Prostate gland (tissue), 2 donors: ENCODE data around the gene SPDYE5. TPM values are rescaled to one million over a fixed set of nuclear protein-coding genes. Genes with fewer than 3 reads are reported as not detected.
A peak's percentile ranks its signal among the peaks of the same experiment; 100 is the strongest.
"Not testable (repeated sequence)": the region's sequence is repeated elsewhere in the genome, so short reads cannot be mapped to it uniquely, and the experiment has no call there.

ENCODE experiments used
- DNase-seq: peaks from one replicate; pipeline ENCODE4 v3.0.0-alpha.2; 2019; ENCODE audit warnings: low spot score
- H3K27ac ChIP-seq, 2 donors: fragments of 200-600 bp; sonication (generic); 2 replicates each; pipeline ENCODE4 v1.5.1; 2017 to 2019
- H3K27me3 ChIP-seq: fragments of 200-600 bp; sonication (generic); replicated peaks from 2 replicates; pipeline ENCODE4 v1.5.1; 2019; ENCODE audit not compliant: insufficient read depth
- H3K36me3 ChIP-seq, 2 donors: fragments of 200-600 bp; sonication (generic); 1 replicate in 1 of 2; 2 replicates in 1 of 2; pipeline versions ENCODE4 v1.5.1 to v1.8.1; 2017 to 2019
- H3K4me1 ChIP-seq: fragments of 200-600 bp; sonication (generic); replicated peaks from 2 replicates; pipeline ENCODE4 v1.5.1; 2019
- H3K4me3 ChIP-seq, 2 donors: fragments of 200-600 bp; sonication (generic); 2 replicates each; pipeline ENCODE4 v1.5.1; 2017 to 2019
- H3K9me3 ChIP-seq: fragments of 200-600 bp; sonication (generic); 2 replicates; pipeline ENCODE4 v1.5.1; 2017
- POLR2A ChIP-seq: fragments of 450-650 bp; IDR thresholded peaks from one replicate; pipeline ENCODE4 v1.6.1; 2016; ENCODE audit warnings: antibody characterized with exemption, mild to moderate bottlenecking
- WGBS: methylation state at CpG from one replicate; pipeline ENCODE4 v1.1.5; 2018; 5-methylcytosine and 5-hydroxymethylcytosine counted together
- intact Hi-C: fragments of 100-400 bp; cut with DNase I; formaldehyde crosslinking; loops from one replicate; pipeline ENCODE4 v1.14.2; 2022
- total RNA-seq, 2 donors: library from RNA; depleted of rRNA; stranded (reverse); fragments of >200 nt; gene quantifications; one replicate each; pipeline ENCODE4 v1.1.0, GENCODE V29; 2016
- TF ChIP-seq, protein P1 (sequence below), 4 experiments: fragments of 200-600 bp in 2 of 4; fragments of 450-650 bp in 2 of 4; sonication (generic) in 2 of 4; IDR thresholded peaks; 1 replicate in 3 of 4; 2 replicates in 1 of 4; pipeline ENCODE4 v1.5.1; 2016 to 2019; ENCODE audit warnings: antibody characterized with exemption in 4 of 4, mild to moderate bottlenecking in 2 of 4, moderate library complexity in 2 of 4

SPDYE5 gene
- 1 to 10 TPM in 1 of 2 donors, not detected in 1; 1.5 TPM for total RNA-seq

DNA sequence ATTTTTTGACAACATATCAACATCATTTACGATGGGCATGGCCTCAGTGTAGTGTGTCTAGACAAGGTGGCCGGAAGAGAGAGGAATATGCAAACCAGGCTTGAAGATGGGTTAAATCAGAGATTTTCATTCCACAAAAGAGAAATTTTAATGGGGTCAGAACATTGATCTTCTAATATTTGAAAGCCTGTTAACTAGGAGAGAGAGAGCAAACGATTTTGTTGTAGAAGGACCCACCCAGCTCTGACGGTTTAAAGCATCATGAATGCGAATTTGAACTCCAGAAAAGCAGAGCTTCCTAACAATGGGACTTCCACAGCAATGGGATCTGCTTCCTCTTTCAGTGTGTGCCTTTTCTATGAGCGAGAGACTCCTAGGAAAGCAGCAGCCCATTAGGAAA lies at the start of gene SPDYE5:
TSS of gene SPDYE5 (plus strand) at position 301 of the 400 bp plus-strand sequence. CDS start 1,728 bp downstream, outside the sequence.
- H3K9me3 ChIP-seq, intact Hi-C loops, H3K27me3 ChIP-seq, H3K27ac ChIP-seq, H3K36me3 ChIP-seq, H3K4me1 ChIP-seq, H3K4me3 ChIP-seq, DNase-seq: not testable (repeated sequence)
- WGBS = 78% methylated on average over 6 of the region's 6 CpGs

- DNase-seq, intact Hi-C loops, H3K9me3 ChIP-seq, H3K27me3 ChIP-seq, H3K4me1 ChIP-seq: not testable (repeated sequence)
- Histone ChIP-seq H3K27ac (peak overlapping the region; percentile 65 to 78), H3K36me3 (peaks cover 5 to 12% of the 10 kb centered on the region in 2 donors), H3K4me3 (peak overlapping the region; percentile 44 to 49)
- TF ChIP-seq POLR2A = peak; percentile 53
- TF ChIP-seq, protein P1, sequence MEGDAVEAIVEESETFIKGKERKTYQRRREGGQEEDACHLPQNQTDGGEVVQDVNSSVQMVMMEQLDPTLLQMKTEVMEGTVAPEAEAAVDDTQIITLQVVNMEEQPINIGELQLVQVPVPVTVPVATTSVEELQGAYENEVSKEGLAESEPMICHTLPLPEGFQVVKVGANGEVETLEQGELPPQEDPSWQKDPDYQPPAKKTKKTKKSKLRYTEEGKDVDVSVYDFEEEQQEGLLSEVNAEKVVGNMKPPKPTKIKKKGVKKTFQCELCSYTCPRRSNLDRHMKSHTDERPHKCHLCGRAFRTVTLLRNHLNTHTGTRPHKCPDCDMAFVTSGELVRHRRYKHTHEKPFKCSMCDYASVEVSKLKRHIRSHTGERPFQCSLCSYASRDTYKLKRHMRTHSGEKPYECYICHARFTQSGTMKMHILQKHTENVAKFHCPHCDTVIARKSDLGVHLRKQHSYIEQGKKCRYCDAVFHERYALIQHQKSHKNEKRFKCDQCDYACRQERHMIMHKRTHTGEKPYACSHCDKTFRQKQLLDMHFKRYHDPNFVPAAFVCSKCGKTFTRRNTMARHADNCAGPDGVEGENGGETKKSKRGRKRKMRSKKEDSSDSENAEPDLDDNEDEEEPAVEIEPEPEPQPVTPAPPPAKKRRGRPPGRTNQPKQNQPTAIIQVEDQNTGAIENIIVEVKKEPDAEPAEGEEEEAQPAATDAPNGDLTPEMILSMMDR (IDR thresholded peaks at IDR 0.05) = peak in 1 of 4 experiments; percentile 15
- WGBS = 0% methylated on average over 1 of the region's 76 CpGs
Measured at GRCh38 chr7:75442465-75443111, 49.5 kb upstream of the SPDYE5 start.

DNA sequence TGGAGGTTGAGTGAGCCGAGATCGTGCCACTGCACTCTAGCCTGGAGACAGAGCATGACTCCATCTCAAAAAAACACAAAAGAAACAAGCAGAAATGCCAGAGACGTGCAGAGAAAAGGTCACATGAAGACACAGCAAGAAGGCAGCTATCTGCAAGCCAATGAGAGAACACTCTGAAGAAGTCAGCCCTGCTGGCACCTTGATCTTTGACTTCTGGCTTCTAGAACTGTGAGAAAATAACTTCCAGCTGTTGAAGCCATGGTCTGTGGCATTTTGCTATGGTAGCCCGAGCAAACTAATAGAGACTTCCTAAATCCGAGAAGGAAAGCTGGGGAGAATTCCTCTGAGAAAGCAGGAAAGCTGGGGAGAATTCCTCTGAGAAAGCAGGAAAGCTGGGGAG lies 42.2 kb upstream of the SPDYE5 start:
- H3K9me3 ChIP-seq, H3K27me3 ChIP-seq, DNase-seq, H3K4me1 ChIP-seq, H3K27ac ChIP-seq, H3K4me3 ChIP-seq, H3K36me3 ChIP-seq, intact Hi-C loops: not testable (repeated sequence)
- 96% methylated on average over 3 of the region's 5 CpGs for WGBS

GRCh38 chr7:75452494-75452955 lies 39.6 kb upstream of the SPDYE5 start:
- H3K27me3 ChIP-seq, H3K9me3 ChIP-seq, H3K36me3 ChIP-seq, DNase-seq, H3K4me1 ChIP-seq, intact Hi-C loops, H3K4me3 ChIP-seq, H3K27ac ChIP-seq: not testable (repeated sequence)
- TF ChIP-seq, protein P1 (IDR thresholded peaks at IDR 0.05) = peak in 1 of 4 experiments; percentile 36
- 9% methylated on average over 4 of the region's 4 CpGs for WGBS

- intact Hi-C loops, DNase-seq, H3K4me1 ChIP-seq, H3K27ac ChIP-seq, H3K27me3 ChIP-seq, H3K9me3 ChIP-seq, H3K36me3 ChIP-seq, H3K4me3 ChIP-seq: not testable (repeated sequence)
- WGBS = 92% methylated on average over 8 of the region's 10 CpGs
Measured at GRCh38 chr7:75456403-75456802, 35.7 kb upstream of the SPDYE5 start.

DNA sequence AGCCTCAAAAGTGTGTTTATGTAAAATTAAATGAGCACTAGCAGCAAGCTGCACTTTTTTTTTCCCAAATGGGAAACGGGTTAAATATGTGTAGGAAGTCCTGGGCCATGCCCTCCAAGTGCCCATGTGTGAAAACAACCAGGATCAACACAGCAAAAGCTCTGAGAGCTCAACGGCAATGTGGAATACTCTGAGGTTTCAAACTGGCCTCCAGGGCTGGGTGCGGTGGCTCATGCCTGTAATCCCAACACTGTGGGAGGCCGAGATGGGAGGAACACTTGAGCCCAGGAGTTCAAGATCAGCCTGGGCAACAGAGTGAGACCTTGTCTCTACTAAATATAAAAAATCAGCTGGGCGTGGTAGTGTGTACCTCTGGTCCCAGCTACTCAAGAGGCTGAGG lies 34.1 kb upstream of the SPDYE5 start:
- H3K9me3 ChIP-seq, H3K36me3 ChIP-seq, H3K27ac ChIP-seq, H3K4me1 ChIP-seq, DNase-seq, H3K4me3 ChIP-seq, intact Hi-C loops, H3K27me3 ChIP-seq: not testable (repeated sequence)
- no CpG with 5 or more reads among the region's 5 CpGs for WGBS

DNA sequence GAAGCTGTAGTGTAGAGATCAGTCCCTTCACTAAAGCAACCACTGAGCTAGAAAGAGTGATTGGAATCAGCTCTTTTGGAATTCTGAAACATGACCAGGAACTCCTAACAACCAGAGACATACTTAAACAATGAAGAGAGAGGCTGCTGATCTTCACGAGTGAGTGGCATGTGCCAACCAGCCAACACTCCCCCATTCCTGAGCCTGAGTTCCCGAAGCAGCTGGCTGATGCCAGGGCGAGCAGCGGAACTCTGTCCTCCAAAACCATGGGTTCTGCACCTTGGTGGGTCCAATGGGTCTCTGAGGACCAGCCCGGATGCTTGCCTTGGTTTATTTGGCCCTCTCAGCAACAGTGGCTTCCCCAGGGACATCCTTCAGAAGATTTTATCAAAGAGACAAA lies 31.6 kb upstream of the SPDYE5 start:
- no CpG with 5 or more reads among the region's 5 CpGs for WGBS
- H3K4me1 ChIP-seq, H3K27ac ChIP-seq, H3K36me3 ChIP-seq, H3K9me3 ChIP-seq, H3K4me3 ChIP-seq, DNase-seq, intact Hi-C loops, H3K27me3 ChIP-seq: not testable (repeated sequence)

DNA sequence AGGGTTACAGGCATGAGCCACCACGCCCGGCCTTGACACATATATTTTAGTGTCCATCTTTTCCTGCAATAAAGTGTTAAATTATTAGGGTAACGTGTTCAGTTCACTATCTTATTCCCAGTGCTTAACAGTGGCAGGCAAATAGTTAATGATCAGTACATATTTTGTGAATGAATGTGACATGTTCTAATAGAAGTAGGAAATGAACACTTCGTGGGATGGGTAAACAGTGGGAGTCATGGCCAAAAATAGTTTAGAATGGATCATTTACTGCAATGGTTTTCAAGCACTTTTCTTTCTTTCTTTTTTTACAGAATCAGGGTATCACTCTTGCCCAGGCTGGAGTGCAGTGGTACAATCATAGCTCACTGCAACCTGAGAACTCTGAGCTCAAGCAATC lies 22.0 kb upstream of the SPDYE5 start:
- H3K27me3 ChIP-seq, H3K9me3 ChIP-seq, H3K36me3 ChIP-seq, H3K27ac ChIP-seq, DNase-seq, intact Hi-C loops, H3K4me1 ChIP-seq, H3K4me3 ChIP-seq: not testable (repeated sequence)
- 86% methylated on average over 3 of the region's 4 CpGs for WGBS

- DNase-seq, H3K4me3 ChIP-seq, intact Hi-C loops, H3K4me1 ChIP-seq, H3K27ac ChIP-seq, H3K27me3 ChIP-seq, H3K9me3 ChIP-seq, H3K36me3 ChIP-seq: not testable (repeated sequence)
Measured at GRCh38 chr7:75477457-75477856, 14.7 kb upstream of the SPDYE5 start.

- H3K4me3 ChIP-seq, H3K9me3 ChIP-seq, H3K27ac ChIP-seq, intact Hi-C loops, H3K36me3 ChIP-seq, H3K27me3 ChIP-seq, H3K4me1 ChIP-seq, DNase-seq: not testable (repeated sequence)
Measured at GRCh38 chr7:75480313-75480712, 11.8 kb upstream of the SPDYE5 start.

GRCh38 chr7:75485355-75485978 lies 6.7 kb upstream of the SPDYE5 start:
- Histone ChIP-seq H3K27ac (peak overlapping the region; percentile 73 to 82), H3K4me3 (peak overlapping the region; percentile 73 to 79)
- H3K4me1 ChIP-seq, H3K27me3 ChIP-seq, H3K9me3 ChIP-seq, DNase-seq, H3K36me3 ChIP-seq, intact Hi-C loops: not testable (repeated sequence)
- WGBS = under 1% methylated on average over 32 of the region's 32 CpGs
